Activated CD8-positive, alpha-beta memory T cell treated with anti-CD3 and anti-CD28 coated beads, Interleukin-2, amount 50 U/mL, for 48 hours (primary cell): ENCODE measurements around the gene DOCK3.
"Not testable (repeated sequence)": the region's sequence is repeated elsewhere in the genome, so short reads cannot be mapped to it uniquely, and the experiment has no call there.

Source experiments
- DNase-seq: peaks from one replicate; pipeline ENCODE4 v3.0.0-alpha.2; 2020

DOCK3 gene

DNA sequence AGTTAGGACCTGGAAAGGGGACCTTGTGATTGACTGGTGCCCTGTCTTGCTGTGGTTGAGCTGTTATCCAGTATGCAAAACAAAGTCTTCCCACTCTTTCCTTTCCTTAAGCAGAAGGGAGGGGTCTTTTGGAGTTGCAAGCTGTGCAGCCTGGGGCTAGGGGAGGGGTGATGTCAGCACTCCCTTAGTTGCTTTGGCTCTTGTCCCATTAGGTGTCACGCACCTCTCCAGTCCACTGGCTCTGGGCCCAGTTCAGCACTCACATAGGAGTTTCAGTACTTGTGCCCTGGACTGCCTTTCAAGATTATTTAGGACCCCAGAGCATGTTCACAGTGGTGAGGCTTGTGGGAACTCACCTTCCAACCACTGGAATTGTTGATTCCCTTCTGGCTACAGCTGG is 238.5 kb downstream of the DOCK3 start:
- no peak for DNase-seq

DNA sequence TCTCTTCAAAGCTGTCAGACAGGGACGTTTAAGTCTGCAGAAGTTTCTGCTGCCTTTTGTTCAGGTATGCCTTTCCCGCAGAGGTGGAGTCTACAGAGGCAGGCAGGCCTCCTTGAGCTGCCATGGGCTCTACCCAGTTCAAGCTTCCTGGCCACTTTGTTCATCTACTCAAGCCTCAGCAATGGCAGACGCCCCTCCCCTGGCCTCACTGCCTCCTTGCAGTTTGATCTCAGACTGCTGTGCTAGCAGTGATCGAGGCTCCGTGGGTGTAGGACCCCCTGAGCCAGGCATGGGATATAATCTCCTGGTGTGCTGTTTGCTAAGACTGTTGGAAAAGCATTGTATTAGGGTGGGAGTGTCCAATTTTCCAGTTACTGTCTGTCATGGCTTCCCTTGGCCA is 247.3 kb downstream of the DOCK3 start:
- not testable (repeated sequence) for DNase-seq

DNA sequence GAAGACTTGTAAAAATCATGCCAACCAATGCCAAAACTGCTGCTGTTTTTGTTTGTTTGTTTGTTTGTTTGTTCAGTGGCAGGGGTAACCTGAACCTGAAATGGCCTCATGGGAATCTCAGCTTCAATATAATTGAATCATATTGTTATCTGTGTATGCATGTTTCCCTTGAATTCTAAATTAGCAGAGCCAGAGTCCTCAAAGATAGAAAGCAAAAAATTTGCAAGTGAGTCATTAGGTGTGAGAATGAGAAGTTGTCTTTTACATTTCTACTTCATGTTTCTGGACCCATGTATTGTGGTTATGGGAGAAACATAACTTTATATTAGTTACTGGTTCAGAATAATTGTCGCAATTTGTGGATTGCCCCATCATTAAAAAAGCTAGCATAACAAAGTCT is 249.2 kb downstream of the DOCK3 start:
- no peak for DNase-seq

DNA sequence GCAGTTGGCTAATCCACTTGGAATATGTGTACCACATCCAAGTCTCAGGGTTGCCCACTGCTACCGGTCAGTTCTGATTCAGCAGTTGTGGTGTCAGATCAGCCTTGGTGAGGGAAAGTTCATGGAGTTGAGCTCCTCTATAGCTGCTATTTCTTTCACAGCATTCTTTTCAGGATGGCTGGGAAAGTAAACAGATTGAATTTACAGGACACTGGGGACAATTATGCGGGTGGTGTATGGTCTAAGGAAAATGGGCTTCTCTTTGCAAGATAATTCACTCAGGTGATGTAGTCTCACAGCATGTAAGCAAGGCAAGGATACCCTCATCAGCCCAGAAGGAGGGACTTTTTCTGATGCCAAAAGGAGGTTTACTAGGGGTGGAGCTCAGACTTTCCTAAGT is 249.9 kb downstream of the DOCK3 start:
- no peak for DNase-seq

DNA sequence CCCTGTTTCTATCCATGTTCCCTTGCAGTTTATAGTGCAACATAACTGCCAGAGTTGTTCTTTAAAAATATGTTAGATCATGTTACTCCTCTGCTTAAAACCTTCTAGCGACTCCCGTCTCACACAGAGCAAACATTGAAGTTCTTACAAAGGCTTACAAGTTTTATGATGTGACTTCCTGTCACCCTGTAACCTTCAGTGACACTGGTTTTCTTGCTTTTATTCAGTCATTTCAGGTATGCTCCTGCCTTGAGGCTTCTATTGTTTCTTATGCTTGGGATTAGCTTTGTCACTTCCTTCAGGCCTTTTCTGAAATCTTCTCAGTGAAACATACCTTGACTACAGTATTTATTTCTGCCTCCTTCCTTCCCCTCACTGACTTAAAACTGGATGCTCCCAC is 252.1 kb downstream of the DOCK3 start:
- no peak for DNase-seq

DNA sequence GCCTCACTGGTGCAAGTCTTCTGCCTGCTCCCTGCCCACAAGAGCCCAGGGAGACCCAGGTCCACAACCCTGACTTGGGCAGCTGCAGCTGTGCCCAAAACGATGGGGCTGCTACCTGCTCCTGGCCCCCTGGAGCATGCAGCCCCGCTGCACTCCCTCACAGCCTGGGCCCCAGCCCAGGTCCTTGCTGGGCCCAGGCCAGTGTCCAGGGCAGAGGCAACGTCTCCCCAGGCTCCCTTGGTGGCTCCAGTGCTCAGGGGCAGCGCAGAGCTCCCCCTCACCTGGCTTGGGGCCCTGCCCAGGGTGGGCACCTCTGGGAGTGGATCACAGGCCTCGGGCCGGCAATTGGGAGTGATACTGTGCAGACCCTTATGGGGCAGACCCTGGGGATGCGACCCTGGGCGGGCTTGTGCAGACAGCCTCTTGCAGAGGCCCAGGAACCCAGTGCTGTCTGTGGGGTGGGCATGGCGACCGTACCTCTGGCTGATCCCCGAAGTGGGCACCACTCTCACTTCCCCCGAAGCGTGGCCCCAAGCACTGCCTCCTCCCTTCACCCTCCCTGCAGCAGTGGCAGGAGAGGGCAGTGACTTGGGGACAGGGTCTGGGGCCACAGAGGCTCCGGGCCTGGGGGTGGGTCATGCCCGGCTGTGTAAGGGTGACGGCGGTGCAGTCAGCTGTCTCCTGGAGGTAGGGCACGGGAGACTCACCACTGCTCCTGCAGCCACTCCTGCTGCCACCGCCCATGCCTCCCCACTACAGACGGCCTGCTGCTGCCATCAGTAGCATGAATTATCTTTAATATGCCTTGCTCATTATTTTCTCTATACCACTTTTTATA is 255.9 kb downstream of the DOCK3 start:
- DNase-seq = no peak

DNA sequence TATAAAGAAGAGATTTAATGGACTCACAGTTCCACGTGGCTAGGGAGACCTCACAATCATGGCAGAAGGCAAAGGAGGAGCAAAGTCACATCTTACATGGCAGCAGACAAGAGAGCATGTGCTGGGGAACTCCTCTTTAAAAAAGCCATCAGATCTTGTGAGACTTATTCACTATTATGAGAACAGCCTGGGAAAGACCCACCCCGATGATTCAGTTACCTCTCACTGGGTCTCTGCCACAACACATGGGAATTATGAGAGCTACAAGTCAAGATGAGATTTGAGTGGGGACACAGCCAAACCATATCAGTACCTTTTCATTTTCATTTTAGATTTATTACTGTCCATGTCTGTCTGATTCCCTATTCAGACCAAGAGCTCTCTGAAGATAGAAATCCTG is 258.2 kb downstream of the DOCK3 start:
- not testable (repeated sequence) for DNase-seq

DNA sequence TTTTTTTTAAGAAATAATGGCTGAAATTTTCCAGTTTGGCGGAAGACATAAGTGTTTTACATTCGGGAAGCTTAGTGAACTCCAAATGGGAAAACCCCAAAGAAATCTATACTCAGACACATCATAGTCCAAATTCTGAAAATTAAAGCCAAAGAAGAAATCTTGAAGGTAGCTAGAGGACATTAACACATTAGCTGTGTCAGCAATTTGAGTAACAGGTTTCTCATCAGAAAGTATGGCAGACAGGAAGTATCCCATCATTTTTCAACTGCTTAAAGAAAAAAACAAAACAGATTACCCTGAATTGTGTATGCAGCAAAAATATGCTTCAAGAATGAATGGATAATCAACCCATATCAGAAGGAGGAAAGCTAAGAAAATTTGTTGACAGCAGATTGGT is 261.7 kb downstream of the DOCK3 start:
- DNase-seq = no peak

DNA sequence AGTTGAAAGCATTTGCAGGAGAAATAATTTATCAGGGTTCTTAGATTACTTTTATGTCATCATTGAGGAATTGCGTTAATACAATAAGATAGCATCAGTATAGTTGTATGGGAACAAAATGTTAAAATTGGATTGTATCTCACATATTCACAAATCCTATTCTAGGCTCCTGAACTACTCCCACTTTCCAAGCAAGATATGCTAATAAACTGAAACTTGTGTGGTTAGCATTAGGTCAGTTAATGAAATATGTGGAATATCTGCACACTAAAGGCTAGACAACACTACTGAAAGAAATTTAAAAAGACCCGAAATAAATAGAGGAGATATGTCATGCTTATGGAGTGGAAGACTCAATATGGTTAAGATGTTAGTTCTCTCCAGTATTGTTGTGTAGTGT is 272.7 kb downstream of the DOCK3 start:
- DNase-seq = no peak

DNA sequence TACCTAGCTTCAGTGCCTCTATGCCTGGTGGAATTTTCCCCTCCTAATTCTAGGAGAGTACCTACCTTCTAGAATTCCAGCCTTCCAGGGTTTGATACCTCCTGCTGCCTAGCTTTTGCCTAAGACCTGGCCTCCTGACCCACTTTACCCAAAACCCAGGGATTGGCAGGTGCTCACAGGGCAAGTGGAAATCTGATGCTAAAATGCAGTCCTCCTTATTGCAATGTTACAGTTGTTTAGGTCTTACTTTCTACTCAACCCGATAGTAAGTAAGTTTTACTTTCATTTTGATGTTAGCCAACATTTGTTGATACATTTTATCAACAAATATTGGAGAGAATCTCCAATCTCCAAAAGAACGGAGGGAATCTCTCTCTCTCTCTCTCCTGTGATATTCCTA is 275.9 kb downstream of the DOCK3 start:
- no peak for DNase-seq

DNA sequence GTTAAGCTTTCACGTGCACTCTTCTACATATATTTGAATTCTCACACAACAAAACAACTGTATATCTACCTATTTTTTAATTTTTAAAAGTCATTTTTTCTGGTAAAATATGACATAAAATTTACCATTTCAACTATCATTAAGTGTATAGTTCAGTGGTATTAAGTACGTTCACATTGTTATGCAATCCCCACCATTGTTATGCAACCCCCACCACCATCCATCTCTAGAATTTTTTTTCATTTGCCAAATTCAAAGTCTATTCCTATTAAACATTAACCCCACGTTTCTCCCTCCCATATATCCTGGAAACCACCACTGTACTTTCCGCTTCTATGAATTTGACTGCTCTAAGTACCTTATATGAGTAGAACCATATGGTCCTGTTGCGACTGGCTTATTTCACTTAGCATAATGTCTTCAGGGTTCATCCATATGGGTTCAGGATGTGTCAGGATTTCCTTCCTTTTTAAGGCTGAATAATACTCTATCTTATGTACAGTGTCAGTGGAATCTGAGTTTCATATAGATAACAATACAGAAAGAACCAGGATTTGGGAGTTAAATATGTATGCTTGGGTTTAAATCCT is 279.2 kb downstream of the DOCK3 start:
- no peak for DNase-seq

DNA sequence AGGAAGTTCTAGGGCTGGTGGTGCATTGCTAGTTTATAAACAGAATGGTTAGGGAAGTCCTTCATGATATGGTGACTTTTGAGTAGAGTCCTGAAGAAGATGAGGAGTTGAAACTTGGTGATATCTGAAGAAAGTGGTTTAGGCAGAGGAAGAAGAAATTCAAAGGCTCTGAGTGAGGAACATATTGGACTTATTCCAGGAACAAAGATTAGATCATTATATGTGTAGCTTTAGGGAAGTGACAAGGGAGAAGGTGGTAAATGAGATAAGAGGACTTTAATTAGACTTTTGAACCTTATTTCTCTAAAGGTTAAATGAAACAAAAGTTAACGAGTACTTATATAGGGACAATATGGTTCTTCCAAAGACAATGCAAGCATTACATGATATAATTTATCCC is 286.7 kb downstream of the DOCK3 start:
- DNase-seq = no peak

DNA sequence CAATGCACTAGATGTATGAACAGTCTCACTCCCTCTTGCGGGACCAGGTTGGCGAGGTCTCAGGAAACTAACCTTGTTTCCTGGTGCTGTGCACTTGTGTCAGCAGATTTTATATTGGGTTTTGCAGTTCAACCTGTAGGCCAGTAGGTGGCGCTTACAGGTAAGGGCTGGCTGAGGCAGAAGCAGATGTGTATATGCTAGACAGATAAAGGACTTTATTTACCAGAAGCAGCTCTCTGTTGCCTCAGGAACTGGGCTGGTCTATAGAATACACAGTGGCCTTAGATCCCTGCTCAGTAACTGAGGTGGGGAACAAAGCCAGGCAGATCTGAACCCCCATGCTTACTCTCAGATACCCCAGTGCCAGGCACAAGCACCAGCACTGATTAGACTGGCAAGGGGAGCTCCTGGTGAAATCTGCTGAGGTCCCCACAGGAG is 296.8 kb downstream of the DOCK3 start:
- no peak for DNase-seq

DNA sequence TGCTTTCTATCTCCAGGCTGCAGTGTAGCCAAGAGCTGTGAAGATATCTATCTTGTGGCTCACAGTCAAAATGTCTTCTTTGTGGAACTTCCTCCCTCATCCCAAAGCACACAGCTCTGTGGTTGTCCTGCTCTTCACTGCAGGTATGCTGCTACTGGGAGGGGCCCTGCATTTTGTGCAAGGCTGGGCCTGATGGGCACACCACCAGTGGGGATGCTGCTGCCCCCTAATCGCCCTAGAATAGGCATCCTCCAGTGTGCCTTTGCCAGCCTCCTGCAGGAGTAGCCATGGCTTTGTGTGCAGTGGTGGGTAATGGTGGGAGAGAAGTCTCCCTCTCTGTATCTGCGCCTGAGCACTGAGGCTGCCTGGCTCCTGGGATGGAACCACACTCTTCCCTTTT is 297.3 kb downstream of the DOCK3 start:
- DNase-seq = no peak

DNA sequence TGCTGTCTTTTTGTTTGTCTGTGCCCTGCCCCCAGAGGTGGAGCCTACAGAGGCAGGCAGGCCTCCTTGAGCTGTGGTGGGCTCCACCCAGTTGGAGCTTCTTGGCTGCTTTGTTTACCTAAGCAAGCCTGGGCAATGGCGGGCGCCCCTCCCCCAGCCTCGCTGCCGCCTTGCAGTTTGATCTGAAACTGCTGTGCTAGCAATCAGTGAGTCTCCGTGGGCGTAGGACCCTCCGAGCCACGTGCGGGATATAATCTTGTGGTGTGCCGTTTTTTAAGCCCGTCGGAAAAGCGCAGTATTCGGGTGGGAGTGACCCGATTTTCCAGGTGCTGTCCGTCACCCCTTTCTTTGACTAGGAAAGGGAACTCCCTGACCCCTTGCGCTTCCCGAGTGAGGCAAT is 303.9 kb downstream of the DOCK3 start:
- DNase-seq = not testable (repeated sequence)

DNA sequence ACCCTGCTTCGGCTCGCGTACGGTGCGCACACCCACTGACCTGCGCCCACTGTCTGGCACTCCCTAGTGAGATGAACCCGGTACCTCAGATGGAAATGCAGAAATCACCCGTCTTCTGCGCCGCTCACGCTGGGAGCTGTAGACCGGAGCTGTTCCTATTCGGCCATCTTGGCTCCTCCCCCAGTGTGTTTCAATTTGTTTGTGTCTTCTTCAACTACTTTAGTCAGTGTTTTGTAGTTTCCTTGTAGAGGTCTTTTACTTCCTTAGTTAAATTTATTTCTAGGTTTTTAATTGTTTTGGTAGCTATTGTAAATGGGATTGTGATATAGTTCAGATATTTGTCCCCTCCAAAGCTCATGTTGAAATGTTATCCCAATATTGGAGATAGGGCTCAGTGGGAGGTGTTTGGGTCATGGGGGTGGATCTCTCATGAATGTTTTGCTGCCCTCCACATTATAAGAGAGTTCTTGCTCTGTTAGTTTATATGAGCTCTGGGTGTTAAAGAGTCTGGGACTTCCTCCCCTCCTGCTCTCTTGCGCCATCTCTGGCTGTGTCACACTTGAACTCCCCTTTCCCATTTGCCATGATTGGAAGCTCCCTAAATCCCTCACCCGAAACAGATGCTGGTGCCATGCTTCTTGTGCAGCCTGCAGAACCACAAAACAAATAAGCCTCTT is 304.4 kb downstream of the DOCK3 start:
- no peak for DNase-seq

DNA sequence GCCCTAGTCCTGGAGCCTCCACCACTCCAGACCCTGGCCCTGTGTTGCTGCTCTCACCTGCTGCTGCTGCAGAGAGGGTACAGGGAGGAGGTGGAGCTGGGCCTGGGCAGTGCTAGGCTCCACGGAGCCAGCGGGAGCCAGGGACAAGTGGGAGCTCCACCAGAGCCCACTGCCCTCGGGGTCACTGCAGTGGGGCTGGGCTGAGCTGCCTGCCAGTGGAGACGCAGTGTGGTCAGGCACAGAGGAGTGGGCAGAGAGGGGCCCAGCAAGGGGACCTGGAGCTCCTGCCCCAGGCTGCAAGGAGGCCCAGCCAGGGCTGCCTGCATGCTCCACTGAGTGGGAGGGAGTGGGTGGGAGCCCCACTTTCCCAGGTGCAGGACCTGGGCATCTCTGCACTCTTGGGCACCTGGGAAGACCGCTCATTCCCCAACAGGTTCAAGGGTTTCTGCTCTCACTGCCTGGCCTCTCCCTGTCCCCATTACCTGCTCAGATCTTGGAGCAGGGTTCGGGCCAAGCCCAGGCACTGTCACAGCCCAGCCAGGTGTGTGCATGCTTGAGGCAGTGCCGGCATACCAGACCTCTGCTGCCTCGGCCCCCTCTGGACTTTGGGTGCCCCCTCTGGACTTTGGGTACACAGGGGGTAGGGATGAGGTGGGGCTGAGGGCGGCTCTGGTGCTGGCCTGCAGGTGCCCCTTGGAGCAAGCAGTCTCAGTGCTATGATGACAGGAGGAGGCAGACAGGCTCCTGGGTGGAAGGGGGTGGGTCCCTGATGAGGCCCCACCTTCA is 308.0 kb downstream of the DOCK3 start:
- DNase-seq = no peak

DNA sequence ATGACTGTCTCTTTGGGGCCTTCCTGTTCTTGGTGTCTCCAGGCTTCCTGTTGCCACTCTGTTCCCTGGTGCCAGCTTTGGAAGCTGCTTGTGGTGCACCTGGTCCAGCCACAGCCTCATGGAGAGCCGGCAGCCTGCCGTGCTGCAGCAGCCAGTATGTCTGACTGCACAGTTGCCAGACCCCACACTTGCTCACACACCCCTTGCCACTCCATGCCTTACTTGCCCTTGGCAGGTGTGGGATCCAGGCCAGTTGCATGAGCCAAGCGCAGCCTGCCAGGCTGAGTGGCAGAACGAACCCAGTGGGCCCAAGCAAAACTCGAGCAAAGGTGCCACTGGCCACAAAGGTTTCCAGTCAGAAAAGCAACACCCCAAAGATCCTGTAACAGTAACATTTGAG is 309.2 kb downstream of the DOCK3 start:
- no peak for DNase-seq

DNA sequence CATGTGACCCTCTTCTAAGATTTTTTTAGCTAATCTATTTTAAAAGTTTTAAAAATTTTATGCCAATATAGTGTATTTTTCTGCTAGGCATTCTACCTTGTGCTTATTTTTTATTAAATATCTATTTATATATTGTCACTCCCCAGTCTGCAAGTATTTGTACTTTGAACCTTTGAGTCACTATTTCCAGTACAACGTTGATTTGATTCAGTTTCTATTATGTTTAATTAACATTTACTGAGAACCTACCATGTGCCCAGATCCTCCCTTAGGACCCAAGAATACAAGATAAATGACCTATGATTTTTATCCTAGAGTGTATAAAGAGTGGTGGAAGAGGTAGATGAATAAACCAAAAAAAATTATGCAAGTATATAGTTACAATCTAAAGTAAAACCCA is 311.2 kb downstream of the DOCK3 start:
- DNase-seq = no peak

DNA sequence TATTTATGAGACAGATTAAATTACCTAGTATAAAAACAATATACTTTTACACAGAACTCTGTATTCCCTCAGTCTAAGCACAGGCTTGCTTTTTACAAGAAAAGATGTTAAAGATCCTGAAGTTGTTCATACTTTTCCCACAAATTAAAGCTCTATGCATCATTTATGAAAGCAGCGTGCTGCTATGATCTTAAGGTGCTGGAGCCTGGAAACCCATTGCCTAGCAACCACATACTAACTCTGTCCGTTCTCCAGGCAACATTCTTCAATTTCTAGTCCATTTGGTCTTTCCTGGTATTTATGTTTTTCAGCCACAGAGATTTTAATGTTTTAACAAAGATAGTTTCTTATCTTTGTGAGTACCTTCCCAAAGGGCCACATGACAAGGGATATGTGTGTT is 312.0 kb downstream of the DOCK3 start:
- no peak for DNase-seq

DNA sequence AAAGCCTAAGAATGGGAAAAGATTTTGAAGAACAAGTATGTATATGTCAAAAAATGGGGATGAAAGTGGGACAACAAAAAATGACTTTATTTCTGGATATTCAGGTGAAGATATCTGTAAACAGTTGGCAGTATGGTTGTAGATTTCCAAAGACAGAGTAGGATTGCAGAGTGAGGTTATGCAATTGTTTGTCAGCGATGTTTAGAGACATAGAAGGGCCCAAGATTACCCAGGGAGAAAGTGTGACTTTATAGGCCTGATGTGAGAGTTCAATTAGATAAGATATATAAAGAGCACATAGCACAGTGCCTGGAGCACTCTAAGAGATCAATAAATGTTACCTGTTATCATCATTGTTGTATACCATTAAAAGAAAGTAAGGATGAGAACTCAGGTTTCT is 319.8 kb downstream of the DOCK3 start:
- no peak for DNase-seq

DNA sequence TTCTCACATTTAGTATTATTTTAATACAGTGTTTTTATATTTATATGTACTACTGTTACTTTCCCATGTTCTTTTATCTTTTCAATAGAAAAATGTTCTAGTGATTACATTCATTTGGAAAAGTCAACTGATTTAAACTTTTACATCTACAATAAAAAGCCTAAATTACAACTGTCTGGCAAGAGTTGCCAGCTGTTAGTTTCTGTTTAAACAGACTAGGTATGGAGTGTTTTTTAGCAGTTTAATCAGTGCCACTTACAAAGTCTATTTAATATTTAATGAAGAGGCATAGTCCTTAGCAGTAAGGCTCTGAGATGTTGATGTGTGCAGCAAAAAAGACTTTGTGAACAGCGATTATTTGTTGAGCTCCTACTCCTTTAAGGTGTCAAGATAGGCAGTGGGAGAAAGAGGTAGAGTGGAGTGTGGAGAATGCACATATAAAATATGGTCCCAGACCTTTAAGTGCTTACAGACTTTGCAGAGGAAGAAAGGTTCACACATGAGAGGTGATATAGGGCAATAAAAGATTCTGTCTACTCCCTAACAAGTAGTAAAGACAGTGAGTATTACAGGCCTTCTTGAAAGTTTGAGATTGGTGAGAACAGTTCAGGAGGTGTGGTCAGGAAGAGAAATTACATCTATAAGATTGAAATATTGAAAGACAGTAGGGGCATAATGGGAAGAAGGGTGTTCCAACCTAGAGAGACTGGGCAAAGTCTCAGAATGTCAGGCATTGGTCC is 320.5 kb downstream of the DOCK3 start:
- no peak for DNase-seq

DNA sequence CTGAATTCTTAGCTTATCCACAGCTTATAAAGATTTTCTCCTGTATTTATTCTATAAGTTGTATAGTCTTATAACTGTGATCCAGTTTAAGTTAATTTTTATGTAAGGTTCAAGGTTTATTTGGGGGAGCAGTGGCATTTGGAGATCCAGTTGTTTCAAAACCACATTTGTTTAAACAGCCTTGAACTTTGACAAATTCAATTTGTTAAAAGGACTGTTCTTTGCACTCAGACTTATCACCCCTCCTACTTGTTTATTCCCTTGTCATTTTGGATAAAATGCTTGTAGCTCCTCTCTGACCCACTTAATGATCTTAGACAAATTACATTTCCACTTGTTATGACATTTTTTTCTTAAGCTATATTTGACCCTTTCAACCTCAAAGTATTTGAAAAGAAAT is 327.8 kb downstream of the DOCK3 start:
- no peak for DNase-seq
